Measurements from ENCODE around the gene INTS6L.
"Not testable (repeated sequence)": the region's sequence is repeated elsewhere in the genome, so short reads cannot be mapped to it uniquely, and the experiment has no call there.

Gene INTS6L

GRCh38 chrX:135557344-135557743 is 36.9 kb downstream of the INTS6L start:
- Histone ChIP-seq H3K79me1 (ENCODE audit: low read length) (no peaks in the 10 kb centered on the region), H3K36me3 (ENCODE audit: control insufficient read depth, insufficient read depth, low read length) (no peaks in the 10 kb centered on the region), H4K5ac (ENCODE audit: low read length) (no peak overlapping the region), H3K79me2 (ENCODE audit: control insufficient read depth, insufficient read depth, low read length) (no peaks in the 10 kb centered on the region), H3K4me1 (ENCODE audit: control insufficient read depth, low read depth, low read length) (no peaks in the 10 kb centered on the region), H3K56ac (ENCODE audit: low read length) (no peak overlapping the region), H3K4me2 (ENCODE audit: low read length) (no peak overlapping the region), H2BK15ac (replicated peaks; ENCODE audit: low read depth) (no peak overlapping the region), H3K4me3 (ENCODE audit: low read length) (no peak overlapping the region), H2BK5ac (ENCODE audit: low read length) (no peak overlapping the region), H3K27ac (ENCODE audit: low read depth, low read length) (no peak overlapping the region), H2AK5ac (ENCODE audit: low read length) (no peak overlapping the region), H3K9ac (ENCODE audit: low read length) (no peak overlapping the region), H4K8ac (ENCODE audit: low read depth, low read length) (no peak overlapping the region), H3K18ac (ENCODE audit: low read length) (no peak overlapping the region), H2BK120ac (ENCODE audit: low read depth, low read length) (no peak overlapping the region), H3K4ac (ENCODE audit: low read depth, low read length) (no peak overlapping the region), H3K27me3 (ENCODE audit: insufficient read depth, low read length, poor library complexity) (no peaks in the 10 kb centered on the region), H3K23ac (ENCODE audit: low read length) (no peak overlapping the region)
- no CpG with 5 or more reads among the region's 2 CpGs for WGBS (ENCODE audit: extremely low coverage, insufficient coverage, low lambda C conversion rate)
- no peak for DNase-seq

GRCh38 chrX:135572436-135572835 is 52.0 kb downstream of the INTS6L start:
- H3K4me3 ChIP-seq (ENCODE audit: low read length), result no peak overlapping the region
- no peak overlapping the region for H4K5ac ChIP-seq (ENCODE audit: low read length)
- no peaks in the 10 kb centered on the region for H3K4me1 ChIP-seq (ENCODE audit: control insufficient read depth, low read depth, low read length)
- H3K56ac ChIP-seq (ENCODE audit: low read length), result no peak overlapping the region
- no peak overlapping the region for H3K4ac ChIP-seq (ENCODE audit: low read depth, low read length)
- no peak overlapping the region for H2AK5ac ChIP-seq (ENCODE audit: low read length)
- no peak overlapping the region for H2BK120ac ChIP-seq (ENCODE audit: low read depth, low read length)
- no peaks in the 10 kb centered on the region for H3K36me3 ChIP-seq (ENCODE audit: control insufficient read depth, insufficient read depth, low read length)
- H4K8ac ChIP-seq (ENCODE audit: low read depth, low read length), result no peak overlapping the region
- H3K4me2 ChIP-seq (ENCODE audit: low read length), result no peak overlapping the region
- no peak overlapping the region for H2BK5ac ChIP-seq (ENCODE audit: low read length)
- H3K79me2 ChIP-seq (ENCODE audit: control insufficient read depth, insufficient read depth, low read length), result no peaks in the 10 kb centered on the region
- no peak overlapping the region for H3K23ac ChIP-seq (ENCODE audit: low read length)
- no peak for DNase-seq
- H2BK15ac ChIP-seq (replicated peaks; ENCODE audit: low read depth), result no peak overlapping the region
- no peak overlapping the region for H3K9ac ChIP-seq (ENCODE audit: low read length)
- H3K79me1 ChIP-seq (ENCODE audit: low read length), result no peaks in the 10 kb centered on the region
- H3K18ac ChIP-seq (ENCODE audit: low read length), result no peak overlapping the region
- H3K27ac ChIP-seq (ENCODE audit: low read depth, low read length), result no peak overlapping the region
- no CpG with 5 or more reads among the region's 2 CpGs for WGBS (ENCODE audit: extremely low coverage, insufficient coverage, low lambda C conversion rate)
- no peaks in the 10 kb centered on the region for H3K27me3 ChIP-seq (ENCODE audit: insufficient read depth, low read length, poor library complexity)

GRCh38 chrX:135581496-135581895 is 61.0 kb downstream of the INTS6L start:
- no peak overlapping the region for H3K4me3 ChIP-seq (ENCODE audit: low read length)
- H3K27me3 ChIP-seq (ENCODE audit: insufficient read depth, low read length, poor library complexity), result no peaks in the 10 kb centered on the region
- no peak overlapping the region for H4K8ac ChIP-seq (ENCODE audit: low read depth, low read length)
- no peaks in the 10 kb centered on the region for H3K79me2 ChIP-seq (ENCODE audit: control insufficient read depth, insufficient read depth, low read length)
- H3K4ac ChIP-seq (ENCODE audit: low read depth, low read length), result no peak overlapping the region
- no peaks in the 10 kb centered on the region for H3K36me3 ChIP-seq (ENCODE audit: control insufficient read depth, insufficient read depth, low read length)
- no CpG with 5 or more reads among the region's 2 CpGs for WGBS (ENCODE audit: extremely low coverage, insufficient coverage, low lambda C conversion rate)
- H3K18ac ChIP-seq (ENCODE audit: low read length), result no peak overlapping the region
- no peak overlapping the region for H3K9ac ChIP-seq (ENCODE audit: low read length)
- no peak overlapping the region for H3K56ac ChIP-seq (ENCODE audit: low read length)
- H3K4me2 ChIP-seq (ENCODE audit: low read length), result no peak overlapping the region
- no peak for DNase-seq
- no peak overlapping the region for H3K23ac ChIP-seq (ENCODE audit: low read length)
- H3K79me1 ChIP-seq (ENCODE audit: low read length), result no peaks in the 10 kb centered on the region
- no peak overlapping the region for H2BK120ac ChIP-seq (ENCODE audit: low read depth, low read length)
- no peak overlapping the region for H2BK15ac ChIP-seq (replicated peaks; ENCODE audit: low read depth)
- H2AK5ac ChIP-seq (ENCODE audit: low read length), result no peak overlapping the region
- no peak overlapping the region for H3K27ac ChIP-seq (ENCODE audit: low read depth, low read length)
- H3K4me1 ChIP-seq (ENCODE audit: control insufficient read depth, low read depth, low read length), result no peaks in the 10 kb centered on the region
- no peak overlapping the region for H4K5ac ChIP-seq (ENCODE audit: low read length)
- H2BK5ac ChIP-seq (ENCODE audit: low read length), result no peak overlapping the region

GRCh38 chrX:135585153-135585552 is 64.7 kb downstream of the INTS6L start:
- no peaks in the 10 kb centered on the region for H3K4me1 ChIP-seq (ENCODE audit: control insufficient read depth, low read depth, low read length)
- H2AK5ac ChIP-seq (ENCODE audit: low read length), result no peak overlapping the region
- H3K27me3 ChIP-seq (ENCODE audit: insufficient read depth, low read length, poor library complexity), result no peaks in the 10 kb centered on the region
- no peak overlapping the region for H3K18ac ChIP-seq (ENCODE audit: low read length)
- no peak overlapping the region for H3K9ac ChIP-seq (ENCODE audit: low read length)
- H3K79me1 ChIP-seq (ENCODE audit: low read length), result no peaks in the 10 kb centered on the region
- no peak overlapping the region for H4K8ac ChIP-seq (ENCODE audit: low read depth, low read length)
- H3K79me2 ChIP-seq (ENCODE audit: control insufficient read depth, insufficient read depth, low read length), result no peaks in the 10 kb centered on the region
- H2BK120ac ChIP-seq (ENCODE audit: low read depth, low read length), result no peak overlapping the region
- no peak overlapping the region for H4K5ac ChIP-seq (ENCODE audit: low read length)
- H3K23ac ChIP-seq (ENCODE audit: low read length), result no peak overlapping the region
- WGBS (ENCODE audit: extremely low coverage, insufficient coverage, low lambda C conversion rate), result no CpG with 5 or more reads among the region's 6 CpGs
- H3K56ac ChIP-seq (ENCODE audit: low read length), result no peak overlapping the region
- H2BK5ac ChIP-seq (ENCODE audit: low read length), result no peak overlapping the region
- H3K4me3 ChIP-seq (ENCODE audit: low read length), result no peak overlapping the region
- no peaks in the 10 kb centered on the region for H3K36me3 ChIP-seq (ENCODE audit: control insufficient read depth, insufficient read depth, low read length)
- H3K27ac ChIP-seq (ENCODE audit: low read depth, low read length), result no peak overlapping the region
- no peak for DNase-seq
- H2BK15ac ChIP-seq (replicated peaks; ENCODE audit: low read depth), result no peak overlapping the region
- no peak overlapping the region for H3K4me2 ChIP-seq (ENCODE audit: low read length)
- H3K4ac ChIP-seq (ENCODE audit: low read depth, low read length), result no peak overlapping the region

GRCh38 chrX:135591871-135592270 is 71.4 kb downstream of the INTS6L start:
- H3K27me3 ChIP-seq (ENCODE audit: insufficient read depth, low read length, poor library complexity), result no peaks in the 10 kb centered on the region
- no CpG with 5 or more reads among the region's 4 CpGs for WGBS (ENCODE audit: extremely low coverage, insufficient coverage, low lambda C conversion rate)
- no peak overlapping the region for H3K4ac ChIP-seq (ENCODE audit: low read depth, low read length)
- H3K4me1 ChIP-seq (ENCODE audit: control insufficient read depth, low read depth, low read length), result no peaks in the 10 kb centered on the region
- no peak overlapping the region for H2BK120ac ChIP-seq (ENCODE audit: low read depth, low read length)
- peak; percentile 1 for DNase-seq
- no peaks in the 10 kb centered on the region for H3K79me2 ChIP-seq (ENCODE audit: control insufficient read depth, insufficient read depth, low read length)
- H3K27ac ChIP-seq (ENCODE audit: low read depth, low read length), result no peak overlapping the region
- H3K56ac ChIP-seq (ENCODE audit: low read length), result no peak overlapping the region
- H3K4me2 ChIP-seq (ENCODE audit: low read length), result no peak overlapping the region
- H2BK5ac ChIP-seq (ENCODE audit: low read length), result no peak overlapping the region
- H3K36me3 ChIP-seq (ENCODE audit: control insufficient read depth, insufficient read depth, low read length), result no peaks in the 10 kb centered on the region
- no peak overlapping the region for H3K23ac ChIP-seq (ENCODE audit: low read length)
- no peak overlapping the region for H2BK15ac ChIP-seq (replicated peaks; ENCODE audit: low read depth)
- no peak overlapping the region for H2AK5ac ChIP-seq (ENCODE audit: low read length)
- no peak overlapping the region for H3K4me3 ChIP-seq (ENCODE audit: low read length)
- H3K9ac ChIP-seq (ENCODE audit: low read length), result no peak overlapping the region
- H3K18ac ChIP-seq (ENCODE audit: low read length), result no peak overlapping the region
- no peak overlapping the region for H4K8ac ChIP-seq (ENCODE audit: low read depth, low read length)
- no peak overlapping the region for H4K5ac ChIP-seq (ENCODE audit: low read length)
- H3K79me1 ChIP-seq (ENCODE audit: low read length), result no peaks in the 10 kb centered on the region

GRCh38 chrX:135594049-135594448 is 73.6 kb downstream of the INTS6L start:
- not testable (repeated sequence) for H4K5ac ChIP-seq (ENCODE audit: low read length)

More at GRCh38 chrX:135594049-135594448, 73.6 kb downstream of the INTS6L start:
- not testable (repeated sequence) for H3K79me2 ChIP-seq (ENCODE audit: control insufficient read depth, insufficient read depth, low read length); H2BK120ac ChIP-seq (ENCODE audit: low read depth, low read length); H3K23ac ChIP-seq (ENCODE audit: low read length); H3K9ac ChIP-seq (ENCODE audit: low read length); H3K4me3 ChIP-seq (ENCODE audit: low read length); H2BK5ac ChIP-seq (ENCODE audit: low read length); H3K27ac ChIP-seq (ENCODE audit: low read depth, low read length); H3K4ac ChIP-seq (ENCODE audit: low read depth, low read length); H3K18ac ChIP-seq (ENCODE audit: low read length); H4K8ac ChIP-seq (ENCODE audit: low read depth, low read length); H3K4me2 ChIP-seq (ENCODE audit: low read length); H3K4me1 ChIP-seq (ENCODE audit: control insufficient read depth, low read depth, low read length); DNase-seq; H3K36me3 ChIP-seq (ENCODE audit: control insufficient read depth, insufficient read depth, low read length); H2BK15ac ChIP-seq (replicated peaks; ENCODE audit: low read depth); H3K56ac ChIP-seq (ENCODE audit: low read length); H3K27me3 ChIP-seq (ENCODE audit: insufficient read depth, low read length, poor library complexity); H3K79me1 ChIP-seq (ENCODE audit: low read length); H2AK5ac ChIP-seq (ENCODE audit: low read length)
- no CpG with 5 or more reads among the region's 2 CpGs for WGBS (ENCODE audit: extremely low coverage, insufficient coverage, low lambda C conversion rate)
